ENCODE measurements around the gene BEST2.
"Not testable (repeated sequence)": the region's sequence is repeated elsewhere in the genome, so short reads cannot be mapped to it uniquely, and the experiment has no call there.

Gene BEST2

GRCh38 chr19:12788042-12788681 is 36.6 kb downstream of the BEST2 start:
- no peak for DNase-seq (ENCODE audit: low spot score)

- DNase-seq (ENCODE audit: low spot score) = peak; percentile 77
Observed at GRCh38 chr19:12788682-12789097, 37.1 kb downstream of the BEST2 start.

- DNase-seq (ENCODE audit: low spot score) = no peak
Observed at GRCh38 chr19:12789098-12789903, 37.7 kb downstream of the BEST2 start.

GRCh38 chr19:12789904-12790619 is 38.5 kb downstream of the BEST2 start:
- DNase-seq (ENCODE audit: low spot score) = peak; percentile 97

GRCh38 chr19:12790628-12791344 is 39.2 kb downstream of the BEST2 start:
- no peak for DNase-seq (ENCODE audit: low spot score)

GRCh38 chr19:12791345-12792050 is 39.9 kb downstream of the BEST2 start, which contains the start of gene JUNB:
JUNB (plus strand) TSS chr19:12791486; CDS start chr19:12791772, 286 bp downstream.
- peak; percentile 93 for DNase-seq (ENCODE audit: low spot score)

GRCh38 chr19:12792051-12792852 is 40.7 kb downstream of the BEST2 start:
- peak; percentile 80 for DNase-seq (ENCODE audit: low spot score)

- DNase-seq (ENCODE audit: low spot score) = no peak
Observed at GRCh38 chr19:12792853-12793289, 41.3 kb downstream of the BEST2 start.

- DNase-seq (ENCODE audit: low spot score) = peak; percentile 95
Observed at GRCh38 chr19:12793290-12794195, 42.0 kb downstream of the BEST2 start.

- DNase-seq (ENCODE audit: low spot score) = no peak
Observed at GRCh38 chr19:12794196-12794941, 42.8 kb downstream of the BEST2 start.

GRCh38 chr19:12794971-12795381 is 43.4 kb downstream of the BEST2 start:
- no peak for DNase-seq (ENCODE audit: low spot score)

- peak; percentile 87 for DNase-seq (ENCODE audit: low spot score)
Observed at GRCh38 chr19:12796146-12797071, 44.8 kb downstream of the BEST2 start.

- no peak for DNase-seq (ENCODE audit: low spot score)
Observed at GRCh38 chr19:12797141-12797587, 45.6 kb downstream of the BEST2 start.

GRCh38 chr19:12797607-12798006 is 46.0 kb downstream of the BEST2 start:
- DNase-seq (ENCODE audit: low spot score) = not testable (repeated sequence)

- DNase-seq (ENCODE audit: low spot score) = no peak
Observed at GRCh38 chr19:12799742-12800465, 48.3 kb downstream of the BEST2 start.

GRCh38 chr19:12800466-12800770 is 48.8 kb downstream of the BEST2 start:
- no peak for DNase-seq (ENCODE audit: low spot score)

- DNase-seq (ENCODE audit: low spot score) = peak; percentile 65
Observed at GRCh38 chr19:12800923-12801465, 49.4 kb downstream of the BEST2 start.

Measured in ecto neural progenitor cell (in vitro differentiated cells).